GM18870 (cell line): ENCODE results near the gene CEMIP2.

Source experiments
- ATAC-seq: cut with Tn5 transposase; IDR thresholded peaks from one replicate; pipeline ENCODE4 v1.9.1; 2021; ENCODE audit warnings: moderate library complexity; ENCODE audit not compliant: unreplicated experiment

CEMIP2 gene

DNA sequence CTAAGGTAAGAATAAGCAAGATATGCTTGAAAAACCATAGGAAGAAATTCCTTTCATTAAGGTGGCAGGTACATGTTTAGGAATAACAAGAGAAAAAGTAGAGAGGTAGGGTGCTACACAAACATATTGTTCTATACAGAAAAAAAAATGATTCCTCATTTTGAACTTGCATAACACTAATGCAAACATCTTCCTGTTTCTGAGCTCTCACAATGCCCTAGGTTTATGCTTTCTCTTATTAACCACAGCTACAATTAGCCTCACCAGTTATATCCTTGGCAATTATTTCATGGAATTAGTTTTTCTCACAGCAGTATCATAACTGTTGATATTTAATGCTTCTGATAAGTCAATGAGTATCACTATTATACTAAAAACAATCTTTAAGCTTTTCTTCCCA is 20.7 kb downstream of the CEMIP2 start:
- no peak for ATAC-seq

DNA sequence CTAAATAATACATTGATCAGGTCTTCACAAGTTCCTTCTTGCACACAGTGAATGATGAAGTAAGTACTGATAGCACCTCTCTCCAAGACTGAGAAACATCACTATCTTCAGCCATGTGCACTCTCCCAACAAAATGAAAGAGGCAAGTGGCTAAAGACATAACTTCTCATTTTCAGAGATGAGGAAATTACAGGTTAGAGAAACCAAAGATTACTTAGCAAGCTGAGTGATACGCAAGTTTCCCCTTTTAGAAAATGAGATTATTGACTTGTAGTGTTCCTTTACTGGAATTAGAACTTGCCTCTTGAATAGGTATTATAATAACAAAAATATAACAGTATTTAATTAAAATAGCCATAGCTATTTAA is 21.6 kb downstream of the CEMIP2 start:
- ATAC-seq, result no peak

DNA sequence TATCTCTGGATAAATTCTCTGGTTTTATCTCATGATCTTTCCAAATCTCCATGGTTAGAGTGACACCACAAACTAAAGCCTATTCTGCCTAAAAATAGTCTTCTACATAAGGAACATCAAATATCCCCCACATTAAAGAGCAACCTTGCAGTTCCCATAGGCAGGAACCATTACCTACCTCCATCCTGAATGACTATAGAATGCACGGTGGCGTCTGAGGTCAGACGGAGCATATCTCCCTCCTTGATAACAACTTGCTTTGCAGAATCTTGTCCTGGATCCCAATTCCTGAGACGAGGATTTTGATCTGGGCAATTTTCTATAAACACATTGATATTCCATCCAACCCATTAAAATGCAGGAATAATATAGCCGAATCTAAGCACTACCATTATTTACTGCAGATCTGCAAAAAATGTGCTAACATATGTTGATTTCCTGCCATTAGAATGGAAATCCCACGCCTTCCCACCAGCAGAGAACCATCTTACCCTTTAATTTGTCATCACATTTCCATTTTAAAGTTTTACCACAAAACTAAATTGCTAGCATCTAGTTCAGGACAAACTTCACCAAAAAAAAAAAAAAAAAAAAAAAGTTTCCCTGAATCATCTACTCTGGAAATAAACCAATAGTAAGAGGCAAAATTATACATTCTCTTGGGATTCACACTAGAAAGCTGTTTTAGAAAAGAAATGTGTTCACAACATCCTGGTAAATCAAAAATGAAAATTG is 22.1 kb downstream of the CEMIP2 start:
- ATAC-seq, result no peak

DNA sequence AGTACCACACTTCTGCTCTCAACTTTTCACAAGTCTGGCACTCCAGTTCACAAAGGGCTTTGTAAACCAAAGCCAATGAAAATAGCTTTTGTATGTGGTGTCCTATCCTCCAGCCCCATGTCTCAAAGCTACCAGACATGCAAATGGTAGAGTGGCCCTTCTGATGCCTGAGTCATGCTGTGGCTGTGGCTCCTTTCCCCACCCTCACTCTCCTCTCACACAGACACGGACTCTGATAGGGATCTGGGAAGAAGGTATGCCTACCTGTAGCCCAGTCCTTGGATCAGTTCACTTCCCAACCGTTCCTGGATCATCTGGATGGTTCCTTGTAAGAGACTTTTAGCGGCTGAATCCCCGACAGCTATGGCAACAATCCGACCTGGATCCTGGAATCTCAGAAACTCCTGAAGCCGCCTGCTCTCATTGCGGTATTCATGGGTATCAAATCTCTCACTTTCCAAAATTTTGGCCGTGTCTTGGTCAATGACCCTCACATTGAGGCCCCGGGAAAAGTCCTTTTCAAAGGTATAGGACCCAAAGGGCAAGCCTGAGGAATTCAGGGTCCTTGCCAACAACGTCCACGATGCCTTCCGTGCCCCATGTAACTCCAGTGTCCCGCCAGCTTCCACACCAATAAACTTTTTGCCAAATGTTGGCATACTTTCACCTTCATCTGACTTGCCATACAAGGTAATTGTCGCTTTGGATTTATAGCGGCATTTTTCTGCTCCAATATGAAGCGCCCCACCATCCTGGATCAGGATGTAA is 23.4 kb downstream of the CEMIP2 start:
- ATAC-seq, result no peak

DNA sequence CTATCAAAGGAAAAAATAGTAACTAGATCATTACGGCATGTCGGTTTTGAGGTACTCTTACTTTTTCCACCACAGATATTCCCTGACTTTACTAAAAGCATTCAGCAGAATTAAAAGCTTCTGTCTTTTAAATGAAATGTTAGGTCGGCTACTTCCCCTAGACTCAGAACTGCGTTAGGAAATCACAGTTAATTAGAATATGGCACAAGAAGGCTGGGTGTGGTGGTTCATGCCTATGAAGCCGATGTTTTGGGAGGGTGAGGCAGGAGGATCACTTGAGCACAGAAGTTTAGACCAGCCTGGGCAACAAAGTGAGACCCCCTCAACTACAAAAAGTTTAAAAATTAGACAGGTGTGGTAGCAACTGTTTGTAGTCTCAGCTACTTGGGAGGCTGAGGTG is 24.4 kb downstream of the CEMIP2 start:
- no peak for ATAC-seq

DNA sequence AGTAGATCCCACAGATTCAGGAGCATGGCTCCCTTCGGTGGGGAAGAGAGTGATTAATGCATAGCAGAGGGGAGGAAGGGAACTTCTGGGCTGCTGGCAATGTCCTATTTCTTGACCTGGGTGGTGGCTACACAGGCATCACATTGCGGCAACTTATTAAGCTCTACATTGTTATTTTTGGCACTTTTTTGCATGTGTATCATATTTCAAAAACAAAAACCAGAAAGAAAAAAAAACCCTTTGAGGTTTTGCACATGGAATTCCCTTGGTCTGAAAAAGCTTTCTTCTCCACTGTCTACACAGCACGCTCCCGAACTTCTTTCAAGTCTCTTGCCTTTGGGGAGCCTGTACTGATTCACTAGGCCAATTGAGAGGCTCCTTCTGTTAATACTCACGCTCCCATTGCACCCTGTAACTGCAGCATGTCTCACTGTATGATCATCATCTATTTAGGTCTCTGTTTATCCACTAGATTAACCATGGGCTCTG is 25.1 kb downstream of the CEMIP2 start:
- ATAC-seq, result no peak

- ATAC-seq, result no peak
Measured at GRCh38 chr9:71742703-71743102, 25.6 kb downstream of the CEMIP2 start.

DNA sequence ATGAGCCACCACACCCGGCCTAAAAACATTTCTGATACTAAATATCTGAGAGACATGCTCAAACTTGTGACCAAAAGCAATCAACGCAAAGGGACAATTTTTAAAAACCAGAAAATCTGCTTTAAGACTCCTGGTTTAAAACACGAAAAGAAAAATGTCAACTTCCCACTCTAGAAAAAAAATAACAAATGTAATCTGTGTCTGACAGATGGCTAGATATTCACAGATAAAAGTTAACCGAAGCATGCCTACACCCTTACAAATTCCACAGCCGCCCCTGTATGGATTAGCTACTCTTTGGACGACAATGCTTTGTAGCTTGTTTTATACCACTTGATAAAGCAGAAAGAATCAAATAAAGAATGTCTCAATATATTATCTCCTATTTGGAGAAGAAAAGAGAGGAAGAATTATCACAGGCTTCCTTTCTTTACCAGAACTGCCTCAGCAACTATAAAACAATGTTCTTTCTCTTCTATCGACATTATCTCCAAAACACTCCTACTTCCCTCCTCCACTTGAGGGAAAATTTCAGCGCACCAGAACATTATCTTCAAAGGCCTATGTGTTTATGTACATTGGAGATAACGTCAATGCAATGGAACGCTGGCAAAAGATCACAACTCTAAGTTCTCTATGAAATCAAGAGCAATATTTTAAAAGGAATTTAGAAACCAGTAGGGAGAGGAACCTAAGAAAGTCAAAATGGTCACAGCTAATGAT is 26.2 kb downstream of the CEMIP2 start:
- no peak for ATAC-seq

DNA sequence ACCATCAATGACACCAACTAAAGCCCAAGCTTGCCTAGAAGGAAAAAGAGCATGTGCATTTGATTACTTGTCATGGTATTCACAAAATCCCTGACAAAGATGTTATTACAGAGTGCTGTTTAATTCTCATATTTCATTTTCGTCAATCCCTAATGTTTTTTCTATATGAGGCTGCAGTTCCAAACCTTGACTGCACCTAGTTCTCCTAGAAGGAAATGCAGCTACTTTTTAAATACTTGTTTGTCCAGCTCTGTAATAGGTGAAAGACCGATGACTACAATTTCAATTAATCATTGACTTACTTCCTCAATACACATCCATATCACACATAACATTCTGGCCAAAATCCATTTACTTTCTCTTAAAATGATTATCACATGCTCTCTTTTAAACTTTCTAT is 28.1 kb downstream of the CEMIP2 start:
- ATAC-seq, result no peak

GRCh38 chr9:71737455-71737854 is 30.9 kb downstream of the CEMIP2 start:
- no peak for ATAC-seq

DNA sequence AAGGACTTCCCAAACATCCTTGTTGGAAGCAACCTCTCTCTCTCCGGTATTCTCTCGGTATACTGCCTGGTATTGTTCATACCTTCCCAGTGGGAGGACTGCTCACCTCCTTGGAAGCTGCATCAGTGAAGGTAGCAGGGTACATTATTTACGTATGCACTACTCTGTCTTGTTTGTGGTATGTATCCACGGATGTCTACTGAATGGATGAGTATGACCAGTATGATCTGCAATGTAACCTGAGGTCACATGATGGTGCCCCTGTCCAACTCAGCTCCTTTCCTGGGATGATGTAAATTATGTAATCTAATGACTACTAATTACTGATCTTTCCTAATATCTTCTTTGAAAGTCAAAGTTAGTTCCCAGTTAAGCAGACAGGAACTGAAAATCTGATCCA is 32.1 kb downstream of the CEMIP2 start:
- ATAC-seq, result no peak

DNA sequence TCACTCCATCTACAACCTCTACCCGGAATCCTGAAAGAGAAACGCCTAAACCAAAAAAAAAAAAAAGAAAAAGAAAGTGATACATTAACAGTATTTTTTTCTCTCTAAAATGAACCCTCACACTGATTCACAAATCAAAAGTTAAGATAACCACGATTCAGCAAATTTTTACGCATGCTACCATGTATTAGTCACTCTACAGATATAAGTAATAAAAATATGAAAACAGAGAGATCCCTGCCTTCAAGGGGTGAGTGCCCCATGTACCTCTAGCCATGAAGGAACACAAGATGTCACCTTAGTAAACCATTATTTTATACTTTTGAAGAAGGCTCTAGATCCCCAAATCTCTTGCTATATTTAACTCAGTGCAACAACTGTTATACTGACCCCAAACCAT is 33.4 kb downstream of the CEMIP2 start:
- no peak for ATAC-seq

GRCh38 chr9:71733176-71733575 is 35.1 kb downstream of the CEMIP2 start:
- ATAC-seq, result no peak

DNA sequence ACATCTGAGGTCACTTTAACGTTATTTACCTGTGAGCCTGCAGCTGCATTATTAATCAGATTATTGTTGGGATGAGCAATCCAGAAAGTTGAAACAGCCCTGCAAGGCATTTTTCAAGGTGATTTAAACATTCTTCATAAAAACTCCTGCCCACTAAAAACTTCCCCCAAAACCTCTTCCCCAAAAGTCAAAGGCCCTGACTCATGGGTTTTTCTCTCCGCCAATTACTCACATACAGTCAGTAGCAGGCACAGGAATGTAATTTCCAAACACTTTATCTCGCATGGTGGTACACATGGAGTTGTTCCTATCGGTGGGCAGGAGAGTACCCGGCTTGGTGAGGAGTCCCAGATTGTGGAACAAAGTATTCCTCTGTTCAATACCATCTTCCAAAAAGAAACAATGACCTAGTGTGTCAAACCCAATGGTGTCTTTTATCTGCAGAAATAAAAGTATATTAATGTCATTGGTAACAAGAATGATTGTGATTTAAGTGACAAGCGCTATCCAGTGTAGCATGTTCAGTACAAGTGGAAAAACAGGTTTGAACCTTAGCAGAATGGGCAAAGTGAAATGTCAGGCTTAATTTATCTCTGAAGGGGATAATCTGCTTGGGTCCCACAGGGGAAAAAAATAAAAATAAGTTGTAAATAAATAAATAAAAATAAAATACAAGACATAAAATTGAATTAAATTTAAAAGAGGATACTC is 38.3 kb downstream of the CEMIP2 start:
- ATAC-seq, result no peak

DNA sequence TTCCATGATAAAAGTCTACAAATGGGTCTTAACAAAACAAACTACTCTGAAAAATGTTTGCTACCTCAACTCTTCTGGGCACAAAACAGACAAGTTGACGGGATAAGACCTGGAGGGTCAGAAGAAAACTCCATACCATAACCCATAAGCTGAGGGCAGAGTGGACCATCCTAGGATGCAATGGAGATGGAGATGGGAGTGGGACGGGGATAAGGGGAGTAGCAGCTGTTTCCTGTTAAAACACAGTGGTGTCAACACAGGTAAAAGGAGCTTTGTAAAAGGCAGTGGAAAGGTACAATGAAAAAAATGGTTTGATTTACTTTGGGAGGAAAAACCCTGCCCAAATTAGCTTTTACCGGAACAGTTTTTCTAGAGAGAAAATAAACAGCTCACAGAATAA is 41.6 kb downstream of the CEMIP2 start:
- ATAC-seq, result no peak

GRCh38 chr9:71725590-71726338 is 42.5 kb downstream of the CEMIP2 start:
- no peak for ATAC-seq

GRCh38 chr9:71721855-71722254 is 46.5 kb downstream of the CEMIP2 start:
- no peak for ATAC-seq

- no peak for ATAC-seq
Measured at GRCh38 chr9:71719562-71719961, 48.8 kb downstream of the CEMIP2 start.

GRCh38 chr9:71719088-71719487 is 49.2 kb downstream of the CEMIP2 start:
- ATAC-seq, result no peak

- ATAC-seq, result no peak
Measured at GRCh38 chr9:71716138-71716909, 52.0 kb downstream of the CEMIP2 start.
